GM13976 (cell line): ENCODE measurements around the gene SCGB2B2.
"Not testable (repeated sequence)": the region's sequence is repeated elsewhere in the genome, so short reads cannot be mapped to it uniquely, and the experiment has no call there.

Experiments used
- DNase-seq: peaks from one replicate; pipeline ENCODE4 v3.0.0; 2012; ENCODE audit warnings: low spot score
- CTCF ChIP-seq: IDR thresholded peaks from 2 replicates; pipeline ENCODE4 v1.5.1; 2012; ENCODE audit warnings: borderline replicate concordance, mild to moderate bottlenecking; ENCODE audit not compliant: insufficient read depth; ENCODE audit errors: extremely low read depth, missing control alignments, control extremely low read depth
- in situ Hi-C: fragments of 300-500 bp; cut with MboI; formaldehyde crosslinking; loops from one replicate; pipeline ENCODE4 v1.12.0; 2022; ENCODE audit warnings: low sequenced_read_pairs, mixed read lengths, inconsistent platforms; ENCODE audit not compliant: unreplicated experiment

SCGB2B2 gene

DNA sequence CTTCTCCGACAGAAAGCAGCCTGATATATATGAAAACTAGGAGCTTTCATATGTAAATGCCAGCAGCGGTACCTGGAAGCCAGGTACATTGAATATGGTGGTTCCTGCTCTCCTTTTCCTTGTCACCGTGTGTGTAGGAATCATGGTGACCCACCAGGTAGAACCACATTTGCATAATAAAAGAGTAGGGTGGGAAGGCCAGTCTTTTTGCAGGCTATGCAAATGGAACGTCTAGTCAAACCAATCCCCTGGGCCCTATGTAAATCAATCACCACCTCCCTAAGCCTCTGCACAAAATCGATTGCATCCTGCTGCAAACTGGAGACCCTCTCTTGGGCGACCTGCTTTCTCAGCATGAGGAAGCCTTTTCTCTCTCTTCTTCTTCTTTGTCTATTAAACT, 34.9 kb upstream of the SCGB2B2 start:
- no peak for TF ChIP-seq CTCF
- no peak for DNase-seq
- in situ Hi-C loops = no loop called here

- TF ChIP-seq CTCF = no peak
- DNase-seq = no peak
- in situ Hi-C loops = no loop called here
These were observed 30.7 kb upstream of the SCGB2B2 start for GRCh38 chr19:34707661-34708060.

GRCh38 chr19:34692549-34692948, 15.6 kb upstream of the SCGB2B2 start:
- TF ChIP-seq CTCF = no peak
- no peak for DNase-seq
- in situ Hi-C loops = no loop called here

DNA sequence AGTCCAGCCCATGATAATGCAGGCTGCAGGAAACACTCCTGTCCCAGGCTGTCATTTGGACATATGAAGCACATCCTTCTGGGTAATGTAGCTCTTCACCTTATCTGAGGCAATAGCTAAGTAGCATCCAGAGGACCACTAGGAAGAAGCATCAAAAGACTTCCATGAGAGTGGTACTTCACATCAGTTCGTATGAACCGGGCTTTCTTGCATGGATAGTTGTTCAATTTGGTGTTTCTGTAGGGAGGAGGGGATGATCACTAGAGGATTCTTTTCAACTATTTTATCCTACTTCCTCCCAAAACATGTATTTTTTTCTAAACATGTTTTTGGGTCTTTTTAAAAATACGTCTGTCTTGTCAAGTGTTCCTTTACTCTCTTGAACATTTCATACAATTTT, 13.4 kb upstream of the SCGB2B2 start:
- TF ChIP-seq CTCF = no peak

DNA sequence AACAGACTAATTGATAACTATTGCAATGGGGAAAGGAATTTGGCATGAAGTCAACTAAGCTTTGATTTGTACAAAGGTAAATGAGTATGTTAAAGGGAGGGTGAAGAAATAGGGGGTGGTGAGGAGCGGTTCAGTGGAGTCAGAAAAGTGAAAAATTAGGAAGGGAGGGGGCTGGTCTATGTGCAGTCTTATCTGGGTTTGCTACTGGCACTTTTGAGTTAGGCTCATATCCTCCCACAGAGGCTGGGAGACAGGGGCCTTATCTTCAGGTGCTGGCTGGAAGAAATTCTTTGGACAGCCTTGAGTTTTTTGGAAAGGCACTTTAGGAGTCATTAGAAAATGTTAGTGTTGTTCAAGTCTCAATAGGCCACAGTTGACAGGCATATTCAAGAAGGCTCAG, 11.6 kb upstream of the SCGB2B2 start:
- in situ Hi-C loops = no loop called here
- no peak for TF ChIP-seq CTCF
- no peak for DNase-seq

More for the DNA sequence above, 13.4 kb upstream of the SCGB2B2 start:
- no peak for DNase-seq
- in situ Hi-C loops = no loop called here

DNA sequence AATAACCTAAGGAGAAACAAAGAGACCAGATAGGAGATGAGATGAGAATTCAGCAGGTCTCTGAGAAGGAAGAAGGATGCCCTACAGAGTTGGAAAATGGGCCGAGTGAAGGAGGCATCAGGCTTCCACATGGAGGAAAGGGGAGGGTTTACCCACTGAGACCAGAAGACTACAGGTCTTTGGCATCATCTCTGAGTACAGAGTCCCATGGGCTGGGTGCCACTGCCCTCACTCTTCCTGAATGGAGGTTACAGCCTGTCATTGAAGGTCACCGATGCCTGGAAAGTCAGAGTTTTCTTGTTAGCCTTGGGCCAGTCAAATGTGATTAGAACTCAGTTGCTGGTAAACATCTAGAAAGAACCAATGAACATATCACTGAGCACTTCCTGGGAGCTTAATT, 10.4 kb upstream of the SCGB2B2 start:
- in situ Hi-C loops = no loop called here
- no peak for DNase-seq
- no peak for TF ChIP-seq CTCF

DNA sequence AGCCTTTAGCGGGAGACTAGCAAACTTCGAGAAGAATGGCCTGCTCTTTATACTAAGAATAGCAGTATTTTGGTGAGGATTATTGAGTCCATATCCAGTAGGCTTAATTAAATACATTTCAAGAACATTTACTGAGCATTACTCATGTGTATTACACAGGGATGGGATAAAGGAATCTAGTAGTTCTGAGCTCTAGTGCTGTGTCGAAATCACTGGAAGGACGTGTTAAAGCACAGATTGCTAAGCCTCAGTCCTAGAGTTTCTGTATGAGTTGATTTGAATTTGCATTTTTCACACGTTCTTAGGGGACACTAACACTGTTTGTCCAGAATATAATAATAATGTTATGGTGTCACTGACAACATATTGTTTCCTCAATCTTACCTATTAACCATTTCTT, 9.5 kb upstream of the SCGB2B2 start:
- in situ Hi-C loops = no loop called here
- DNase-seq = no peak
- TF ChIP-seq CTCF = no peak

- DNase-seq, in situ Hi-C loops: not testable (repeated sequence)
These were observed 8.3 kb upstream of the SCGB2B2 start for GRCh38 chr19:34685266-34685665.
